HG02588 (cell line): ENCODE results near the gene TNRC18.

ENCODE experiments used
- ATAC-seq: cut with Tn5 transposase; IDR thresholded peaks from one replicate; pipeline ENCODE4 v1.9.1; 2021; ENCODE audit warnings: mild to moderate bottlenecking, moderate library complexity; ENCODE audit not compliant: unreplicated experiment

Gene TNRC18

GRCh38 chr7:5354460-5355232, 69.0 kb downstream of the TNRC18 start:
- no peak for ATAC-seq

- no peak for ATAC-seq
These were observed 71.1 kb downstream of the TNRC18 start for GRCh38 chr7:5352440-5353010.

GRCh38 chr7:5351507-5352265, 71.9 kb downstream of the TNRC18 start:
- no peak for ATAC-seq

- no peak for ATAC-seq
These were observed 72.8 kb downstream of the TNRC18 start for GRCh38 chr7:5350600-5351385.

GRCh38 chr7:5350174-5350463, 73.5 kb downstream of the TNRC18 start:
- no peak for ATAC-seq

- ATAC-seq, result no peak
These were observed 74.0 kb downstream of the TNRC18 start for GRCh38 chr7:5349437-5350173.

- ATAC-seq, result no peak
These were observed 74.6 kb downstream of the TNRC18 start for GRCh38 chr7:5349005-5349380.

GRCh38 chr7:5348134-5349004, 75.3 kb downstream of the TNRC18 start:
- no peak for ATAC-seq

GRCh38 chr7:5345671-5346070, 78.0 kb downstream of the TNRC18 start:
- ATAC-seq, result no peak

- no peak for ATAC-seq
These were observed 78.5 kb downstream of the TNRC18 start for GRCh38 chr7:5345171-5345570.

GRCh38 chr7:5344342-5344741, 79.3 kb downstream of the TNRC18 start:
- no peak for ATAC-seq

- ATAC-seq, result no peak
These were observed 79.8 kb downstream of the TNRC18 start for GRCh38 chr7:5343884-5344283.

- no peak for ATAC-seq
These were observed 81.0 kb downstream of the TNRC18 start for GRCh38 chr7:5342631-5343030.

GRCh38 chr7:5339955-5340354, 83.7 kb downstream of the TNRC18 start:
- ATAC-seq, result no peak

- no peak for ATAC-seq
These were observed 86.6 kb downstream of the TNRC18 start for GRCh38 chr7:5337047-5337446.

- ATAC-seq, result no peak
These were observed 89.0 kb downstream of the TNRC18 start for GRCh38 chr7:5334671-5335070.

GRCh38 chr7:5333121-5334045, 90.3 kb downstream of the TNRC18 start:
- ATAC-seq, result no peak

GRCh38 chr7:5332579-5332978, 91.1 kb downstream of the TNRC18 start:
- ATAC-seq, result no peak

GRCh38 chr7:5330288-5330687, 93.3 kb downstream of the TNRC18 start:
- no peak for ATAC-seq
